Measurements from ENCODE around the gene SORCS2.

SORCS2 gene

GRCh38 chr4:7350396-7350795 lies 158.1 kb downstream of the SORCS2 start:
- DNase-seq (no peak), ATAC-seq (replicated peaks) (no peak)
- no peak overlapping the region for H3K4me3 Mint-ChIP-seq
- H3K36me3 Mint-ChIP-seq (ENCODE audit: insufficient read depth): no peaks in the 10 kb centered on the region
- H3K9me3 Mint-ChIP-seq: peaks cover 3 to 7% of the 10 kb centered on the region in 2 donors
- H3K4me1 Mint-ChIP-seq (ENCODE audit: low read depth in 2 of 2): no peaks in the 10 kb centered on the region
- H3K27ac Mint-ChIP-seq: no peak overlapping the region
- H3K27me3 Mint-ChIP-seq: peaks cover 26 to 39% of the 10 kb centered on the region in 2 donors

- H3K4me1 Mint-ChIP-seq (ENCODE audit: low read depth in 2 of 2): no peaks in the 10 kb centered on the region
- H3K27ac Mint-ChIP-seq: no peak overlapping the region
- ATAC-seq (replicated peaks) (no peak), DNase-seq (no peak)
- H3K9me3 Mint-ChIP-seq: peaks cover 2% of the 10 kb centered on the region in 2 donors
- H3K36me3 Mint-ChIP-seq (ENCODE audit: insufficient read depth): no peaks in the 10 kb centered on the region
- H3K4me3 Mint-ChIP-seq: no peak overlapping the region
- H3K27me3 Mint-ChIP-seq: peaks cover 30 to 45% of the 10 kb centered on the region in 2 donors
Measured at GRCh38 chr4:7351014-7351413, 158.7 kb downstream of the SORCS2 start.

- no peaks in the 10 kb centered on the region for H3K36me3 Mint-ChIP-seq (ENCODE audit: insufficient read depth)
- H3K27ac Mint-ChIP-seq: no peak overlapping the region
- no peaks in the 10 kb centered on the region for H3K4me1 Mint-ChIP-seq (ENCODE audit: low read depth in 2 of 2)
- H3K9me3 Mint-ChIP-seq: no peaks in the 10 kb centered on the region
- ATAC-seq (replicated peaks) (no peak), DNase-seq (no peak)
- no peak overlapping the region for H3K4me3 Mint-ChIP-seq
- H3K27me3 Mint-ChIP-seq: peaks cover 35 to 48% of the 10 kb centered on the region in 2 donors
Measured at GRCh38 chr4:7352486-7352885, 160.1 kb downstream of the SORCS2 start.

- Mint-ChIP-seq H3K27me3 (peaks cover 35 to 48% of the 10 kb centered on the region in 2 donors), H3K36me3 (ENCODE audit: insufficient read depth) (no peaks in the 10 kb centered on the region)
- ATAC-seq (replicated peaks): no peak
Measured at GRCh38 chr4:7353046-7353790, 160.9 kb downstream of the SORCS2 start.

GRCh38 chr4:7353846-7354610 lies 161.7 kb downstream of the SORCS2 start:
- peaks cover 35 to 48% of the 10 kb centered on the region in 2 donors for H3K27me3 Mint-ChIP-seq
- no peaks in the 10 kb centered on the region for H3K9me3 Mint-ChIP-seq
- DNase-seq (no peak), ATAC-seq (replicated peaks) (no peak)
- H3K4me1 Mint-ChIP-seq (ENCODE audit: low read depth in 2 of 2): no peaks in the 10 kb centered on the region
- no peak overlapping the region for H3K4me3 Mint-ChIP-seq
- no peaks in the 10 kb centered on the region for H3K36me3 Mint-ChIP-seq (ENCODE audit: insufficient read depth)
- H3K27ac Mint-ChIP-seq: no peak overlapping the region

More at GRCh38 chr4:7353046-7353790, 160.9 kb downstream of the SORCS2 start:
- no peak for DNase-seq
- Mint-ChIP-seq H3K27ac (no peak overlapping the region), H3K9me3 (no peaks in the 10 kb centered on the region), H3K4me3 (no peak overlapping the region), H3K4me1 (ENCODE audit: low read depth in 2 of 2) (no peaks in the 10 kb centered on the region)

GRCh38 chr4:7354927-7355326 lies 162.6 kb downstream of the SORCS2 start:
- no peaks in the 10 kb centered on the region for H3K4me1 Mint-ChIP-seq (ENCODE audit: low read depth in 2 of 2)
- DNase-seq (no peak), ATAC-seq (replicated peaks) (no peak)
- H3K27ac Mint-ChIP-seq: no peak overlapping the region
- H3K36me3 Mint-ChIP-seq (ENCODE audit: insufficient read depth): no peaks in the 10 kb centered on the region
- H3K4me3 Mint-ChIP-seq: no peak overlapping the region
- peaks cover 35 to 48% of the 10 kb centered on the region in 2 donors for H3K27me3 Mint-ChIP-seq
- H3K9me3 Mint-ChIP-seq: no peaks in the 10 kb centered on the region

GRCh38 chr4:7355795-7356194 lies 163.5 kb downstream of the SORCS2 start:
- Mint-ChIP-seq H3K4me1 (ENCODE audit: low read depth in 2 of 2) (peaks cover 0 to under 1% of the 10 kb centered on the region in 2 donors), H3K4me3 (no peak overlapping the region), H3K9me3 (no peaks in the 10 kb centered on the region), H3K36me3 (ENCODE audit: insufficient read depth) (no peaks in the 10 kb centered on the region), H3K27ac (no peak overlapping the region), H3K27me3 (peaks cover 36 to 50% of the 10 kb centered on the region in 2 donors)
- DNase-seq (no peak), ATAC-seq (replicated peaks) (no peak)

GRCh38 chr4:7356667-7357310 lies 164.5 kb downstream of the SORCS2 start:
- Mint-ChIP-seq H3K9me3 (no peaks in the 10 kb centered on the region), H3K27ac (no peak overlapping the region), H3K36me3 (ENCODE audit: insufficient read depth) (no peaks in the 10 kb centered on the region), H3K27me3 (peaks cover 30 to 47% of the 10 kb centered on the region in 2 donors), H3K4me3 (no peak overlapping the region), H3K4me1 (ENCODE audit: low read depth in 2 of 2) (peaks cover 0 to 2% of the 10 kb centered on the region in 2 donors)
- DNase-seq (no peak), ATAC-seq (replicated peaks) (no peak)

- Mint-ChIP-seq H3K4me1 (ENCODE audit: low read depth in 2 of 2) (peaks cover 0 to 2% of the 10 kb centered on the region in 2 donors), H3K9me3 (no peaks in the 10 kb centered on the region), H3K27ac (no peak overlapping the region), H3K36me3 (ENCODE audit: insufficient read depth) (no peaks in the 10 kb centered on the region), H3K4me3 (no peak overlapping the region), H3K27me3 (peaks cover 25 to 41% of the 10 kb centered on the region in 2 donors)
- DNase-seq: no peak
- ATAC-seq (replicated peaks): no peak
Measured at GRCh38 chr4:7357323-7357722, 165.0 kb downstream of the SORCS2 start.

- peaks cover 0 to 2% of the 10 kb centered on the region in 2 donors for H3K4me1 Mint-ChIP-seq (ENCODE audit: low read depth in 2 of 2)
- DNase-seq: no peak
- no peaks in the 10 kb centered on the region for H3K9me3 Mint-ChIP-seq
- H3K36me3 Mint-ChIP-seq (ENCODE audit: insufficient read depth): no peaks in the 10 kb centered on the region
- peaks cover 16 to 32% of the 10 kb centered on the region in 2 donors for H3K27me3 Mint-ChIP-seq
- H3K27ac Mint-ChIP-seq: no peak overlapping the region
- H3K4me3 Mint-ChIP-seq: no peak overlapping the region
- ATAC-seq (replicated peaks): no peak
Measured at GRCh38 chr4:7358100-7358735, 165.9 kb downstream of the SORCS2 start.

GRCh38 chr4:7359400-7360062 lies 167.2 kb downstream of the SORCS2 start:
- Mint-ChIP-seq H3K36me3 (ENCODE audit: insufficient read depth) (no peaks in the 10 kb centered on the region), H3K9me3 (peaks cover 0 to 2% of the 10 kb centered on the region in 2 donors), H3K4me3 (no peak overlapping the region), H3K4me1 (ENCODE audit: low read depth in 2 of 2) (peaks cover 0 to 2% of the 10 kb centered on the region in 2 donors), H3K27me3 (peaks cover 16 to 23% of the 10 kb centered on the region in 2 donors), H3K27ac (no peak overlapping the region)
- DNase-seq (no peak), ATAC-seq (replicated peaks) (no peak)

GRCh38 chr4:7360806-7361205 lies 168.5 kb downstream of the SORCS2 start:
- peaks cover 15 to 23% of the 10 kb centered on the region in 2 donors for H3K27me3 Mint-ChIP-seq
- no peak overlapping the region for H3K27ac Mint-ChIP-seq
- H3K4me1 Mint-ChIP-seq (ENCODE audit: low read depth in 2 of 2): peaks cover 0 to 2% of the 10 kb centered on the region in 2 donors
- no peaks in the 10 kb centered on the region for H3K36me3 Mint-ChIP-seq (ENCODE audit: insufficient read depth)
- DNase-seq: no peak
- H3K9me3 Mint-ChIP-seq: peaks cover 0 to 2% of the 10 kb centered on the region in 2 donors
- ATAC-seq (replicated peaks): no peak
- no peak overlapping the region for H3K4me3 Mint-ChIP-seq
